Nephron (organoid): ENCODE data around the gene IFI44.

ENCODE experiments used
- H3K27ac Mint-ChIP-seq, 3 experiments: 2 replicates each; pipeline ENCODE4 v1.8.0; 2020; ENCODE audit warnings: mixed read lengths in 3 of 3, mild to moderate bottlenecking in 2 of 3, moderate library complexity in 1 of 3
- H3K27me3 Mint-ChIP-seq: 2 replicates; pipeline ENCODE4 v1.8.0; 2021; ENCODE audit warnings: low read depth, mild to moderate bottlenecking, moderate library complexity, mixed read lengths
- H3K36me3 Mint-ChIP-seq: 2 replicates; pipeline ENCODE4 v1.8.0; 2020; ENCODE audit warnings: low read depth, mixed read lengths
- H3K4me1 Mint-ChIP-seq: 2 replicates; pipeline ENCODE4 v1.8.0; 2020; ENCODE audit warnings: mixed read lengths
- H3K4me3 Mint-ChIP-seq, 3 experiments: 2 replicates each; pipeline ENCODE4 v1.8.0; 2020; ENCODE audit warnings: mild to moderate bottlenecking in 3 of 3, mixed read lengths in 3 of 3, moderate library complexity in 2 of 3
- H3K9me3 Mint-ChIP-seq: 2 replicates; pipeline ENCODE4 v1.8.0; 2020; ENCODE audit warnings: mixed read lengths
- CTCF ChIP-seq, 3 experiments: fragments of 200-600 bp; sonication (generic); IDR thresholded peaks; one replicate each; pipeline ENCODE4 v1.5.0; 2021; ENCODE audit warnings: antibody characterized with exemption in 3 of 3; ENCODE audit not compliant: unreplicated experiment in 3 of 3

The IFI44 gene

GRCh38 chr1:78668427-78668826 lies 18.8 kb downstream of the IFI44 start:
- no peaks in the 10 kb centered on the region for H3K4me1 Mint-ChIP-seq
- no peaks in the 10 kb centered on the region for H3K9me3 Mint-ChIP-seq
- H3K4me3 Mint-ChIP-seq: no peak overlapping the region
- H3K27ac Mint-ChIP-seq: no peak overlapping the region
- H3K36me3 Mint-ChIP-seq: no peaks in the 10 kb centered on the region
- H3K27me3 Mint-ChIP-seq: no peaks in the 10 kb centered on the region
- no peak for TF ChIP-seq CTCF (IDR thresholded peaks at IDR 0.05; ENCODE audit: unreplicated experiment in 3 of 3)

- Mint-ChIP-seq H3K27me3 (no peaks in the 10 kb centered on the region), H3K4me3 (no peak overlapping the region), H3K9me3 (no peaks in the 10 kb centered on the region), H3K36me3 (no peaks in the 10 kb centered on the region), H3K27ac (no peak overlapping the region), H3K4me1 (no peaks in the 10 kb centered on the region)
- TF ChIP-seq CTCF (IDR thresholded peaks at IDR 0.05; ENCODE audit: unreplicated experiment in 3 of 3): no peak
Observed at GRCh38 chr1:78672428-78672827, 22.8 kb downstream of the IFI44 start.

- no peaks in the 10 kb centered on the region for H3K9me3 Mint-ChIP-seq
- no peaks in the 10 kb centered on the region for H3K36me3 Mint-ChIP-seq
- TF ChIP-seq CTCF (IDR thresholded peaks at IDR 0.05; ENCODE audit: unreplicated experiment in 3 of 3): no peak
- H3K4me1 Mint-ChIP-seq: no peaks in the 10 kb centered on the region
- no peaks in the 10 kb centered on the region for H3K27me3 Mint-ChIP-seq
- no peak overlapping the region for H3K27ac Mint-ChIP-seq
- H3K4me3 Mint-ChIP-seq: no peak overlapping the region
Observed at GRCh38 chr1:78673120-78673519, 23.5 kb downstream of the IFI44 start.

- no peaks in the 10 kb centered on the region for H3K9me3 Mint-ChIP-seq
- no peaks in the 10 kb centered on the region for H3K36me3 Mint-ChIP-seq
- H3K27ac Mint-ChIP-seq: no peak overlapping the region
- no peaks in the 10 kb centered on the region for H3K4me1 Mint-ChIP-seq
- H3K27me3 Mint-ChIP-seq: no peaks in the 10 kb centered on the region
- TF ChIP-seq CTCF (IDR thresholded peaks at IDR 0.05; ENCODE audit: unreplicated experiment in 3 of 3): peak; percentile 79 to 86 (median 79)
- H3K4me3 Mint-ChIP-seq: no peak overlapping the region
Observed at GRCh38 chr1:78676347-78676982, 26.8 kb downstream of the IFI44 start.

- no peak overlapping the region for H3K4me3 Mint-ChIP-seq
- H3K36me3 Mint-ChIP-seq: no peaks in the 10 kb centered on the region
- no peaks in the 10 kb centered on the region for H3K4me1 Mint-ChIP-seq
- no peak overlapping the region for H3K27ac Mint-ChIP-seq
- no peak for TF ChIP-seq CTCF (IDR thresholded peaks at IDR 0.05; ENCODE audit: unreplicated experiment in 3 of 3)
- no peaks in the 10 kb centered on the region for H3K9me3 Mint-ChIP-seq
- H3K27me3 Mint-ChIP-seq: no peaks in the 10 kb centered on the region
Observed at GRCh38 chr1:78676993-78677392, 27.4 kb downstream of the IFI44 start.

- no peaks in the 10 kb centered on the region for H3K4me1 Mint-ChIP-seq
- H3K4me3 Mint-ChIP-seq: no peak overlapping the region
- no peaks in the 10 kb centered on the region for H3K9me3 Mint-ChIP-seq
- no peak overlapping the region for H3K27ac Mint-ChIP-seq
- TF ChIP-seq CTCF (IDR thresholded peaks at IDR 0.05; ENCODE audit: unreplicated experiment in 3 of 3): no peak
- no peaks in the 10 kb centered on the region for H3K27me3 Mint-ChIP-seq
- no peaks in the 10 kb centered on the region for H3K36me3 Mint-ChIP-seq
Observed at GRCh38 chr1:78677788-78678187, 28.2 kb downstream of the IFI44 start.
